Cardiac fibroblast (primary cell): Measurements from ENCODE around the gene MAP4K4.

Experiments
- DNase-seq, 2 donors: peaks; one replicate each; pipeline versions ENCODE4 v3.0.0 to v3.0.0-alpha.2; 2010; ENCODE audit warnings: low read depth in 2 of 2
- H3K4me3 ChIP-seq, 2 donors: replicated peaks in 1 of 2; 1 replicate in 1 of 2; 2 replicates in 1 of 2; pipeline ENCODE4 v1.5.1; 2011; ENCODE audit warnings: low read depth in 2 of 2, low read length in 2 of 2, mild to moderate bottlenecking in 2 of 2, moderate library complexity in 1 of 2
- CTCF ChIP-seq: IDR thresholded peaks from one replicate; pipeline ENCODE4 v1.5.1; 2011; ENCODE audit warnings: low read depth, mild to moderate bottlenecking, low read length, inconsistent platforms

The MAP4K4 gene

GRCh38 chr2:101734505-101735165, 37.1 kb downstream of the MAP4K4 start:
- no peak for DNase-seq
- H3K4me3 ChIP-seq: no peak overlapping the region
- no peak for TF ChIP-seq CTCF

DNA sequence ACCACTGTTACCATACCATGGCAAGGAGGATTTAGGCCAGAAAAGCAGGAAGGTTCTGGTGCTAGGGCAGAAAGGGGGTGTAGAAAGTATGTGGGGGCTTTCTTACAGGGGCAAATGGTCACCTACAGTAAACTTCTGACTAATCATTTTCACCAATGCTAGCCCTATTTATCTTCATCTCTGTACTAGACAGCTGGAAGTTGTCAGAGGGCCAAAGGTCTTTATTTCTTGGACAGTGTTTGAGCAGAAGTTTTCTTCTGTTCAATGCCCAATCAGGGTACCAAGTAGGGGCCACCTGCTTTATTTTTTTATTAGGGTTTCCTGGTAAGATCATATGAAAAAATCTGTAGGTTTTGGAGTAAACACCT, 37.6 kb downstream of the MAP4K4 start:
- no peak overlapping the region for H3K4me3 ChIP-seq
- TF ChIP-seq CTCF: no peak
- DNase-seq: no peak

- DNase-seq: no peak
- TF ChIP-seq CTCF: no peak
- H3K4me3 ChIP-seq: no peak overlapping the region
These were observed 38.7 kb downstream of the MAP4K4 start for GRCh38 chr2:101736233-101736632.

DNA sequence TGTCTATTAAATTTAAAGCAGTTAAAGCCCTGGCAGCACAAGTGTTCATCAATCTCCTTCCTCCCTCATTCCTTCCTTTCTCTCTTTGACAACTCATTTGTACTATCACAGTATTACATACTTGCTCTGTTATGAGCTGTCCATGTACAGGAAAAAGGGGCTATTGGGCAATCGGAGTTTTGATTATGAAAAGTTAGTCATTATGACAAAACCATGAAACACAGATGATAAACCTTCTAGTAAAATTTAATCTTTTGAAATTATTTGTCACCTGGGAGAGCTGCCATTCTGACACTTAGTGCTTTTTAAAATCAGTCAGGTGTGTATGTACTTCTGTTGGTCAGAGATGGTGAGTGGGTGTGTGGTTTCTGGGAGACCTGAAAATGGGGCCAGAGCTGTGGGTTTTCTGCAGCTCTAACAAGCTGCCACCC, 39.4 kb downstream of the MAP4K4 start:
- no peak for TF ChIP-seq CTCF
- peak; percentile 71 to 93 for DNase-seq
- no peak overlapping the region for H3K4me3 ChIP-seq

GRCh38 chr2:101737478-101738255, 40.2 kb downstream of the MAP4K4 start:
- TF ChIP-seq CTCF: no peak
- no peak overlapping the region for H3K4me3 ChIP-seq
- peak in 1 of 2 donors; percentile 70 for DNase-seq

- H3K4me3 ChIP-seq: no peak overlapping the region
- DNase-seq: no peak
- TF ChIP-seq CTCF: no peak
These were observed 41.1 kb downstream of the MAP4K4 start for GRCh38 chr2:101738649-101739048.
